GM23338 (cell line): ENCODE measurements around the gene NT5DC2. TPM values are rescaled to one million over a fixed set of nuclear protein-coding genes. Genes with fewer than 3 reads are reported as not detected.

ENCODE experiments used
- ATAC-seq: fragments of 200-7000 bp; cut with Tn5 transposase; 3 replicates; pipeline ENCODE4 v1.9.1; 2020
- DNase-seq: peaks from one replicate; pipeline ENCODE4 v3.0.0-alpha.2; 2015; ENCODE audit warnings: low spot score
- H2AFZ ChIP-seq: fragments of 200-600 bp; sonication (generic); 2 replicates; pipeline ENCODE4 v1.8.0; 2016; ENCODE audit warnings: antibody characterized with exemption, mild to moderate bottlenecking, moderate library complexity
- H3F3A ChIP-seq: fragments of 200-600 bp; sonication (generic); replicated peaks from 2 replicates; pipeline ENCODE4 v1.8.0; 2017; ENCODE audit warnings: antibody characterized with exemption, mixed run types, low read depth
- H3K27ac ChIP-seq: fragments of 200-600 bp; sonication (generic); 2 replicates; pipeline ENCODE4 v1.6.1; 2016; ENCODE audit warnings: low read depth
- H3K27me3 ChIP-seq: fragments of 200-600 bp; sonication (generic); 2 replicates; pipeline ENCODE4 v1.8.0; 2016; ENCODE audit warnings: mild to moderate bottlenecking, mixed run types, moderate library complexity; ENCODE audit not compliant: insufficient read depth
- H3K36me3 ChIP-seq: fragments of 200-600 bp; sonication (generic); 2 replicates; pipeline ENCODE4 v1.8.0; 2016; ENCODE audit warnings: mild to moderate bottlenecking; ENCODE audit not compliant: insufficient read depth
- H3K4me1 ChIP-seq: fragments of 200-600 bp; sonication (generic); 2 replicates; pipeline ENCODE4 v1.8.0; 2016; ENCODE audit warnings: mild to moderate bottlenecking, moderate library complexity; ENCODE audit not compliant: insufficient read depth
- H3K4me2 ChIP-seq: fragments of 200-600 bp; sonication (generic); 2 replicates; pipeline ENCODE4 v1.7.1; 2017; ENCODE audit warnings: mixed run types
- H3K4me3 ChIP-seq: fragments of 200-600 bp; sonication (generic); 2 replicates; pipeline ENCODE4 v1.6.1; 2016; ENCODE audit warnings: mixed run types
- H3K79me2 ChIP-seq: fragments of 200-600 bp; sonication (generic); replicated peaks from 2 replicates; pipeline ENCODE4 v1.8.0; 2017; ENCODE audit warnings: mild to moderate bottlenecking; ENCODE audit not compliant: insufficient read depth
- H3K9me2 ChIP-seq: fragments of 200-600 bp; sonication (generic); 2 replicates; pipeline ENCODE4 v1.8.0; 2017; ENCODE audit not compliant: insufficient read depth
- H4K20me1 ChIP-seq: fragments of 200-600 bp; sonication (generic); replicated peaks from 2 replicates; pipeline ENCODE4 v1.8.0; 2017; ENCODE audit warnings: mild to moderate bottlenecking; ENCODE audit not compliant: insufficient read depth
- H3K27ac Mint-ChIP-seq: 2 replicates; pipeline ENCODE4 v1.8.0; 2020; ENCODE audit warnings: inconsistent platforms, mild to moderate bottlenecking, moderate library complexity, mixed read lengths
- H3K27me3 Mint-ChIP-seq: 3 replicates; pipeline ENCODE4 v1.8.0; 2022; ENCODE audit warnings: low read depth, mild to moderate bottlenecking, moderate library complexity, mixed read lengths, inconsistent platforms; ENCODE audit not compliant: insufficient read depth, poor library complexity
- H3K36me3 Mint-ChIP-seq: 3 replicates; pipeline ENCODE4 v1.8.0; 2021; ENCODE audit warnings: low read depth, mild to moderate bottlenecking, inconsistent platforms, moderate library complexity, mixed read lengths
- H3K4me1 Mint-ChIP-seq: 3 replicates; pipeline ENCODE4 v1.8.0; 2020; ENCODE audit warnings: mild to moderate bottlenecking, inconsistent platforms, mixed read lengths
- H3K4me3 Mint-ChIP-seq: 3 replicates; pipeline ENCODE4 v1.8.0; 2021; ENCODE audit warnings: moderate library complexity, mild to moderate bottlenecking, inconsistent platforms, mixed read lengths
- H3K9me3 Mint-ChIP-seq: 3 replicates; pipeline ENCODE4 v1.8.0; 2020; ENCODE audit warnings: moderate library complexity, mild to moderate bottlenecking, inconsistent platforms, mixed read lengths
- CREB1 ChIP-seq: fragments of 250-450 bp; sonication (Bioruptor Pico); IDR thresholded peaks from 2 replicates; pipeline ENCODE4 v1.5.0; 2020; ENCODE audit warnings: low read depth, mild to moderate bottlenecking, moderate library complexity
- CTCF ChIP-seq, 2 experiments: fragments of 200-600 bp in 1 of 2; sonication (generic) in 1 of 2; conservative IDR thresholded peaks; 2 replicates each; pipeline versions ENCODE4 v1.5.1 to v1.6.1; 2016 to 2017; ENCODE audit warnings: antibody characterized with exemption in 2 of 2, low read depth in 2 of 2, mild to moderate bottlenecking in 2 of 2, moderate library complexity in 1 of 2
- ETS1 ChIP-seq: IDR thresholded peaks from 2 replicates; pipeline ENCODE4 v1.6.1; 2016; ENCODE audit warnings: antibody characterized with exemption
- EZH2 ChIP-seq: fragments of 200-600 bp; sonication (generic); IDR thresholded peaks from one replicate; pipeline ENCODE4 v1.8.0; 2017; ENCODE audit warnings: antibody characterized with exemption, mild to moderate bottlenecking, low read depth; ENCODE audit not compliant: unreplicated experiment
- EZH2phosphoT487 ChIP-seq: fragments of 200-600 bp; sonication (generic); IDR thresholded peaks from one replicate; pipeline ENCODE4 v1.8.1; 2018; ENCODE audit warnings: antibody characterized with exemption; ENCODE audit not compliant: unreplicated experiment
- NANOG ChIP-seq: IDR thresholded peaks from 2 replicates; pipeline ENCODE4 v1.6.1; 2016; ENCODE audit warnings: antibody characterized with exemption, borderline replicate concordance
- STAT1 ChIP-seq: IDR thresholded peaks from one replicate; pipeline ENCODE4 v1.6.1; 2016; ENCODE audit warnings: antibody characterized with exemption; ENCODE audit not compliant: unreplicated experiment
- ZNF114 ChIP-seq: fragments of 250-450 bp; sonication (Bioruptor Pico); IDR thresholded peaks from 2 replicates; pipeline ENCODE4 v1.5.0; 2020; ENCODE audit warnings: mild to moderate bottlenecking, moderate library complexity
- ZNF331 ChIP-seq: fragments of 250-450 bp; sonication (Bioruptor Pico); IDR thresholded peaks from 2 replicates; pipeline ENCODE4 v1.5.0; 2020; ENCODE audit warnings: low read depth, mild to moderate bottlenecking, moderate library complexity
- ZNF462 ChIP-seq: fragments of 250-450 bp; sonication (Bioruptor Pico); IDR thresholded peaks from 2 replicates; pipeline ENCODE4 v1.5.0; 2020; ENCODE audit warnings: mild to moderate bottlenecking, moderate library complexity
- polyA plus RNA-seq: library from polyadenylated mRNA; unstranded; fragments of >200 nt; fragmentation: Nextera tagmentation; extraction: Ambion mirVana; gene quantifications from 2 replicates; pipeline ENCODE4 v1.2.1, GENCODE V29; 2016
- total RNA-seq: library from RNA; depleted of rRNA; stranded (reverse); fragments of >200 nt; shearing (Covaris generic); gene quantifications from 2 replicates; pipeline ENCODE4 v1.2.3, GENCODE V29; 2014

The NT5DC2 gene
- total and polyA plus RNA-seq, 2 experiments from 2014 or later: 269 to 324 TPM

GRCh38 chr3:52547143-52547542 lies 13.5 kb upstream of the NT5DC2 start:
- no peak overlapping the region for H3K4me3 ChIP-seq
- TF ChIP-seq CREB1 (CRISPR knock-in tag) (no peak), ZNF114 (CRISPR knock-in tag) (no peak), EZH2 (no peak), STAT1 (no peak), ZNF331 (CRISPR knock-in tag) (no peak), CTCF (conservative IDR thresholded peaks at IDR 0.05; ENCODE audit: low read depth in 2 of 2) (no peak), NANOG (no peak), EZH2phosphoT487 (no peak)
- H3K36me3 Mint-ChIP-seq: peaks cover 19% of the 10 kb centered on the region; the same call in 2 of the 3 replicates
- H3K9me3 Mint-ChIP-seq: no peaks in the 10 kb centered on the region
- DNase-seq (no peak), ATAC-seq (no peak)
- H2AFZ ChIP-seq: no peak overlapping the region
- H3K36me3 ChIP-seq: peaks cover 15% of the 10 kb centered on the region; the same call in 1 of the 2 replicates
- no peaks in the 10 kb centered on the region for H3K4me1 ChIP-seq
- H4K20me1 ChIP-seq: peaks cover 14% of the 10 kb centered on the region
- H3K4me3 Mint-ChIP-seq: no peak overlapping the region; the same call in 2 of the 3 replicates
- H3K27ac Mint-ChIP-seq: no peak overlapping the region
- H3K27me3 Mint-ChIP-seq: peaks cover 2% of the 10 kb centered on the region
- H3K27me3 ChIP-seq: no peaks in the 10 kb centered on the region
- no peaks in the 10 kb centered on the region for H3K4me1 Mint-ChIP-seq
- no peak overlapping the region for H3K27ac ChIP-seq
- no peak overlapping the region for H3K4me2 ChIP-seq
- no peaks in the 10 kb centered on the region for H3K9me2 ChIP-seq
- no peaks in the 10 kb centered on the region; the same call in 1 of the 2 replicates for H3F3A ChIP-seq
- no peaks in the 10 kb centered on the region for H3K79me2 ChIP-seq

DNA sequence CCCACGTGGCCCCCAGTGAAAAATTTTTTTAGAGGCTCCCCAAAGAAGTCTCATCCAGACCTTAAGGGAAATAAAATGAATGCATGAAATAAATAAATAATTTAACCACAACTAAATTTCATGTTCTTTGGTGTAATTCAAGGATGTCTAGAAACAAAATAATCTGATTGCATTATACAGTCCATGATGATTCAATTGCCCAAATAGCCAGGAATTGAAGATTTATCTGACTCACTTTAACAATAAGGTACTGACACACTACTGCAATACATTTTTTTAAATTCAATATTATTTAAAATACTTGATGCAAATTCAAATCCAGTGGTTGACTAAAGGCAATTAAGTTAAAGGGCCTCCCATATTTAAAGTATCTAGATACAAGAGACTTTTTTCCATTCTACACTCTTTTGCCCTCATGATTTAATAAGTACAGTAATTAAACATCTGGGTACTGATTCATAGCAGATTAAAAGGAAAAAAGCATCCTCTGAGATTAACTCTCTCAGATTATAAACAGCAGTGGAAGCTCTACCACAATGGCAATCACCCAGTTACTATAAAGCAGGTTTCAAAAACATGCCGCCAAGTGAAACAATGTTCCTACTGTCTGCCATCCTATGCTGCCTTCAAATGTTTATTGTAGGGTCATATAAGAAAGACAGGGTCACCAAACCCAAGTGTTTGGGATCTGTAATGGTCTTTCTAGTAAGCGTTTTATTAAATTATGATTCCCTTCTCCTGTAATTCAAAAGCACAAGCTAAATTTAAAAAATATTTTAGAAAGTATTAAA lies 12.6 kb upstream of the NT5DC2 start:
- H3K4me1 Mint-ChIP-seq: no peaks in the 10 kb centered on the region; the same call in 2 of the 3 replicates
- H3K4me2 ChIP-seq: no peak overlapping the region
- H2AFZ ChIP-seq: no peak overlapping the region
- H3K27me3 ChIP-seq: no peaks in the 10 kb centered on the region
- no peak overlapping the region for H3K27ac Mint-ChIP-seq
- ATAC-seq: no peak
- no peak overlapping the region for H3K4me3 Mint-ChIP-seq
- no peaks in the 10 kb centered on the region; the same call in 1 of the 2 replicates for H3F3A ChIP-seq
- peaks cover 21% of the 10 kb centered on the region for H4K20me1 ChIP-seq
- no peaks in the 10 kb centered on the region for H3K9me3 Mint-ChIP-seq
- DNase-seq: no peak
- peaks cover 15% of the 10 kb centered on the region; the same call in 1 of the 2 replicates for H3K36me3 ChIP-seq
- no peak overlapping the region for H3K27ac ChIP-seq
- H3K4me3 ChIP-seq: no peak overlapping the region
- H3K79me2 ChIP-seq: no peaks in the 10 kb centered on the region
- no peaks in the 10 kb centered on the region for H3K9me2 ChIP-seq
- peaks cover 25% of the 10 kb centered on the region; the same call in 2 of the 3 replicates for H3K36me3 Mint-ChIP-seq
- no peaks in the 10 kb centered on the region for H3K4me1 ChIP-seq
- no peaks in the 10 kb centered on the region for H3K27me3 Mint-ChIP-seq
- no peak for TF ChIP-seq CREB1 (CRISPR knock-in tag)
- TF ChIP-seq ZNF331 (CRISPR knock-in tag): no peak
- TF ChIP-seq NANOG: no peak
- TF ChIP-seq ZNF114 (CRISPR knock-in tag): no peak
- TF ChIP-seq ZNF462 (CRISPR knock-in tag): no peak
- no peak for TF ChIP-seq EZH2
- no peak for TF ChIP-seq ETS1
